HFF-Myc (cell line): ENCODE data around the gene FGF1.

Experiments used
- DNase-seq: peaks from one replicate; pipeline ENCODE4 v3.0.0-alpha.2; 2011; ENCODE audit warnings: low read depth; ENCODE audit errors: extremely low read depth
- H3K4me3 ChIP-seq: replicated peaks from 2 replicates; pipeline ENCODE4 v1.5.1; 2011; ENCODE audit warnings: low read depth, mild to moderate bottlenecking, control low read depth, low read length
- CTCF ChIP-seq: IDR thresholded peaks from 2 replicates; pipeline ENCODE4 v1.5.1; 2012; ENCODE audit warnings: mild to moderate bottlenecking, low read depth, low read length, control low read depth; ENCODE audit errors: missing control alignments

Gene FGF1

DNA sequence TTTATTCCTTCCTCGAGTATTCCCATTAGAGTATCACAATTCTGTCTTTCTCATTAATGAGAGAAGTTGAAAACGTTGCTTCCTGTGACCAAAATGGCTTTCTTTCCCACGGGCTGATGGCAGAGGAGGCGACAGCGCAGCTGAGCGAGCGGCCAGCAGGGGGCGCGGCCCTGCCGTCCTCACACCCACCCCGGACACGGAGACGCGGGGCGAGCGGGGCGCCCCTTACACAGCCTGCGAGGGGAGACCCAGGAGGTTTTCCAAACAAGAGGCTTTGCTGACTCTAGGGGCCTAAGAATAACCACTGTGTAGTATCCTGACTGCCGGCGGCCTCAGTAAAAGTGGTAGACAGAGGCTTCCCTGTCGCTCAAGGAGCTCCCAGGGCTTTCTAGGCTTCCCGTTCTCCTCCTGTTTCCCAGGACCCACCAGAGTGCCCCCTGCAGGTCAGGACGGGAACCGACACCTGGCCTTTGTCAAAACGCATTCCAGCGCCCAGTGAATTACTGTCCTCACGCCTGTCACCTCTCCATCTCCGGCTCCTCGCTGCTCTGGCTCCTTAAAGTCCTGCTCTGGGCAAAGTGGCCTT, 27.3 kb upstream of the FGF1 start:
- peak overlapping the region; percentile 50 for H3K4me3 ChIP-seq
- DNase-seq = peak; percentile 60
- TF ChIP-seq CTCF = peak; percentile 96

DNA sequence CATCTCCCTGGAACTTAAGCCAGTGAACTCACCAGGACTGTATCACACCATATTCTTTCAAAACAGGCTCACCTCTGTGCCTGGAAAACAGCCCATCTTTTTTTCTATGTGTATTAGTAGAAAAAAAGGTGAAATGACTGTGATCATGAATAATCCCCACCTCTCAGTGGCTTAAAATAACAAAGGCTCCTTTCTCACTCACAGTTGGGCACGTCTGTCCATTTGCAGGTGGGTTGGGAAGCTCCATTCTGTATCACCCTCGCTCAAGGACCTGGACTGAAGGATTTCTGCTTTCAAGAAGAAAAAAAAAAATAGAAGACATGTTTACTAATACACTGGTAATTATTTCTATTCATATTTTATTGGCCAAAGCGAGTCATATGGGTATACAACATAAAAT, 17.3 kb upstream of the FGF1 start:
- TF ChIP-seq CTCF = no peak
- DNase-seq = no peak
- H3K4me3 ChIP-seq = no peak overlapping the region

GRCh38 chr5:142701673-142702311, 15.9 kb upstream of the FGF1 start:
- H3K4me3 ChIP-seq = no peak overlapping the region
- no peak for TF ChIP-seq CTCF
- DNase-seq = no peak

GRCh38 chr5:142700566-142700965, 14.7 kb upstream of the FGF1 start:
- TF ChIP-seq CTCF = no peak
- H3K4me3 ChIP-seq = no peak overlapping the region
- no peak for DNase-seq

DNA sequence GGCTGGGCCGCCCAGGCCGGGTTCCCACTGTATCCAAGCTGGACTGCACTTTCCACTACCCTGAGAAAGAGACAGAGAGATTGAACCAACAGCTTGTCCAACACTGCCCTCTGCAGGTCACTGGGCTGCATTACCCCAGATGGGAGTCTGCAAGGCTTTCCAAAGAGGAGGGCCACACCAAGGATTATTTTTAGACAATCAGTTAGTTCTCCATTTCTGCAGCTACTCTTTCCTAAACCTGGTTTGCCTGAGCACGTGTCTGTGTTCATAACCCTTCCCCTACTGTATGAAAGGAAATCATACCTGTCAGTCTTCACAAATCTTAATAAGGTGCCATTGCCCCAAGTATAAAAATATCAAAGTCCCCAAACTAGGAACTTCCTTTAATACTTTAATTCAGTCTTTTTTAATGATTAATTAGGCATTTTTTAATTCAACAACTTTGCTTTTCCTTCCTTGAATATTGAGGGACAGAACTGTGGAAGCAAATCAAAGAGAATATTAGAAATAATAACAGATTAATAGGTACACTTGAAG, 13.4 kb upstream of the FGF1 start:
- no peak overlapping the region for H3K4me3 ChIP-seq
- TF ChIP-seq CTCF = peak; percentile 98
- DNase-seq = peak; percentile 84

GRCh38 chr5:142698447-142699183, 12.7 kb upstream of the FGF1 start:
- TF ChIP-seq CTCF = no peak
- no peak overlapping the region for H3K4me3 ChIP-seq
- no peak for DNase-seq
